Measurements from ENCODE around the gene MARCHF6.

- TF ChIP-seq POLR2A (IDR thresholded peaks at IDR 0.05): no peak
- TF ChIP-seq CTCF (IDR thresholded peaks at IDR 0.05): no peak
Observed at GRCh38 chr5:10338686-10339057, 14.8 kb upstream of the MARCHF6 start.
